ENCODE data around the gene STT3B. TPM values are rescaled to one million over a fixed set of nuclear protein-coding genes. Genes with fewer than 3 reads are reported as not detected.

STT3B gene
- total RNA-seq, 1 experiment from 2014 or later: 155 TPM

DNA sequence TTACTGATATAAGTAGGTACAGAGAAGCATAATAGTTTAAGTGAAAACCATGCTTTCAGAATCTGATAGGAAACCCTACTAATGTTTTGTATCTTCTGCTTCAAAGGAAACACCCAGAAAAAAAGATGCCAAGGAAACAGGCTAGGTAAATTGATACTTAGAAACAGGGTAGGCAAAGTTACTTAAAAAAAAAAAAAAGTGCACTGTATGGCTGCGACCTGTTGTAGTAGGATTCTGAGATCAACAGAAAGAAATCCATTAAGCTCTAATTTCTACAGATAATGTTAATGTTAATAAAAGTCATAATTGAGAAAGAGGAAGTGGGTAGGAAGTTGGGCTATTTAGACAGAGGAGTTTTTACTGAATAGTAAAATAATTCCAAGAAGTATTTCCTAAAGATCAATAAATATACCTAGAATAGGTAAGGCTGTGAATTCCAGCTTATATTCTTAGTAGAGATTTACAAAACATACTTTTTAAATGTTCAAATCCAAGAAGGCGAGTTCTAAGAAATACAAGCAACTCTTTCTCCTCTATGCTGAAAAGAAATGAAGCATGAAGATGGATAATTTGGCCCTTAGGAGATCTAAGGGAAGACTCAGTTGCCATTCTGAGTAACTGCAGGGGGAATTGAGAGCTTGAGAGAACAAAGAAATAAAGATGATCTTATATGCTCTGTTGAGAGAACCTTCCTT, 24.1 kb upstream of the STT3B start:
- no peak for DNase-seq
- no peaks in the 10 kb centered on the region for H4K20me1 ChIP-seq (ENCODE audit: insufficient read depth)
- no peaks in the 10 kb centered on the region for H3K9me2 ChIP-seq (ENCODE audit: insufficient read depth)
- H3K4me2 ChIP-seq: no peak overlapping the region
- no peaks in the 10 kb centered on the region for H3K79me2 ChIP-seq (ENCODE audit: low read depth)
- H3K4me1 ChIP-seq (replicated peaks; ENCODE audit: insufficient read depth): no peaks in the 10 kb centered on the region
- BruUV-seq (replicated peaks): no TSS peak
- H3K4me3 ChIP-seq: no peak overlapping the region
- no peaks in the 10 kb centered on the region for H3K27me3 ChIP-seq (ENCODE audit: insufficient read depth, low read depth)
- H2AFZ ChIP-seq: no peak overlapping the region
- intact Hi-C loops (cut with micrococcal nuclease; ENCODE audit: unreplicated experiment): no loop called here
- TF ChIP-seq, protein P1, sequence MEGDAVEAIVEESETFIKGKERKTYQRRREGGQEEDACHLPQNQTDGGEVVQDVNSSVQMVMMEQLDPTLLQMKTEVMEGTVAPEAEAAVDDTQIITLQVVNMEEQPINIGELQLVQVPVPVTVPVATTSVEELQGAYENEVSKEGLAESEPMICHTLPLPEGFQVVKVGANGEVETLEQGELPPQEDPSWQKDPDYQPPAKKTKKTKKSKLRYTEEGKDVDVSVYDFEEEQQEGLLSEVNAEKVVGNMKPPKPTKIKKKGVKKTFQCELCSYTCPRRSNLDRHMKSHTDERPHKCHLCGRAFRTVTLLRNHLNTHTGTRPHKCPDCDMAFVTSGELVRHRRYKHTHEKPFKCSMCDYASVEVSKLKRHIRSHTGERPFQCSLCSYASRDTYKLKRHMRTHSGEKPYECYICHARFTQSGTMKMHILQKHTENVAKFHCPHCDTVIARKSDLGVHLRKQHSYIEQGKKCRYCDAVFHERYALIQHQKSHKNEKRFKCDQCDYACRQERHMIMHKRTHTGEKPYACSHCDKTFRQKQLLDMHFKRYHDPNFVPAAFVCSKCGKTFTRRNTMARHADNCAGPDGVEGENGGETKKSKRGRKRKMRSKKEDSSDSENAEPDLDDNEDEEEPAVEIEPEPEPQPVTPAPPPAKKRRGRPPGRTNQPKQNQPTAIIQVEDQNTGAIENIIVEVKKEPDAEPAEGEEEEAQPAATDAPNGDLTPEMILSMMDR (conservative IDR thresholded peaks at IDR 0.05): no peak
- TF ChIP-seq EZH2 (IDR thresholded peaks at IDR 0.05; ENCODE audit: low read depth): no peak
- H3K9me3 ChIP-seq (ENCODE audit: insufficient read depth, low read depth): no peaks in the 10 kb centered on the region
- POLR2A ChIA-PET (ENCODE audit: unreplicated experiment): interaction anchor here (0.7 kb wide), 1 partner anchor 118 kb away, joined by 17 read pairs; no protein-coding TSS in a partner anchor
- H3F3A ChIP-seq (ENCODE audit: insufficient read depth, low read depth): no peaks in the 10 kb centered on the region
- CTCF ChIA-PET: no interaction called here
- no peak overlapping the region for H3K27ac ChIP-seq
- no peaks in the 10 kb centered on the region for H3K36me3 ChIP-seq (ENCODE audit: low read depth)

DNA sequence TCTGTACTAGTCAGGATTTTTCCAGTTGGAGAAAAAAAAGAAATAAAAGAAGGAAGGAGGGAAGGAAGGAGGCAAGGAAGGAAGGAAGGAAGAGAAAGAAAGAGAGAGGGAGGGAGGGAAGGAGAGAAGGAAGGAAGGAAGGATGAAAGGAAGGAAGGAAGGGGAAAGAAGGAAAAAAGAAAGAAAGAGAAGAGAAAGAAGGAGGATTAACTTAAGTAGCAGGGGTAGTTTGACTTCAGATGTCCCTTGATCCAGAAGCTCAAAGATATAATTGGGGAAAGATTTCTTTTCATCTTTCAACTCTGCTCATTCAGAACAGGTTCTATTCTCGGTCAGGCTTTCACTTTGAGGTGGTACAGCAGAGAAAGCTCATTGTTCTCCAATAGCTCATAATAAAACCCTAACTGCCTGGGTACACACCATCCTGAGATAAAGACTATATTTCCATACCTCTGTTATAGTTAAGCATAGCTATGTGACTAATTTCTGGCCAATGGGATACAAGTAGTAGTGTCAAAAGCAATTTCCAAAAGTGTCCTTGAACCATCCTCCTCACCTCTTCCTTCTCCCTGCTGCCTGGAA, 23.5 kb upstream of the STT3B start:
- Histone ChIP-seq H4K20me1 (ENCODE audit: insufficient read depth) (no peaks in the 10 kb centered on the region), H3K9me3 (ENCODE audit: insufficient read depth, low read depth) (no peaks in the 10 kb centered on the region), H3K36me3 (ENCODE audit: low read depth) (no peaks in the 10 kb centered on the region), H3K4me3 (no peak overlapping the region), H3F3A (ENCODE audit: insufficient read depth, low read depth) (no peaks in the 10 kb centered on the region), H3K27me3 (ENCODE audit: insufficient read depth, low read depth) (no peaks in the 10 kb centered on the region), H3K4me2 (no peak overlapping the region), H3K4me1 (replicated peaks; ENCODE audit: insufficient read depth) (no peaks in the 10 kb centered on the region), H3K27ac (no peak overlapping the region), H2AFZ (no peak overlapping the region), H3K79me2 (ENCODE audit: low read depth) (no peaks in the 10 kb centered on the region), H3K9me2 (ENCODE audit: insufficient read depth) (no peaks in the 10 kb centered on the region)
- CTCF ChIA-PET: no interaction called here
- POLR2A ChIA-PET (ENCODE audit: unreplicated experiment): interaction anchor here (0.6 to 0.7 kb wide), 2 partner anchors 118 to 586 kb away, joined by 4 to 17 read pairs; no protein-coding TSS in a partner anchor
- no TSS peak for BruUV-seq (replicated peaks)
- intact Hi-C loops (cut with micrococcal nuclease; ENCODE audit: unreplicated experiment): no loop called here
- TF ChIP-seq, protein P1 (conservative IDR thresholded peaks at IDR 0.05): no peak
- no peak for TF ChIP-seq EZH2 (IDR thresholded peaks at IDR 0.05; ENCODE audit: low read depth)
- DNase-seq: no peak

DNA sequence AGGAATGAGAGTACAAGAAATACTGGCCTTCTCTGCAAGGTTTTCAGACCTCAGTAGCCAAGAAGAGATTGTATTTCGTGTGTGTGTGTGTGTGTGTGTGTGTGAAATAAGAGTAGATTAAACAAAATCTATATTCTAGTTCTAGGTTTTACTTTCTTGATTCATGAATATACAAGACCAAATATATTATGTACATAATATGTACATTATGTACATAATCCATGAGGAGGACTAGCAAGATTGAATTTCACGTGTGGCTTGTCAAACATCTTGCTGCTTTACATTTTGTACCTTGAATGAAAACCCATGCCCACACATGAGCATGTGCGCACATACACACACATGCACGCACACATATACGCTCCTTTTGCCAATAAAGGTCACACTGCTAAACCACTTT, 18.2 kb upstream of the STT3B start:
- Histone ChIP-seq H3K9me2 (ENCODE audit: insufficient read depth) (no peaks in the 10 kb centered on the region), H3K79me2 (ENCODE audit: low read depth) (no peaks in the 10 kb centered on the region), H4K20me1 (ENCODE audit: insufficient read depth) (no peaks in the 10 kb centered on the region), H3K36me3 (ENCODE audit: low read depth) (no peaks in the 10 kb centered on the region), H3F3A (ENCODE audit: insufficient read depth, low read depth) (no peaks in the 10 kb centered on the region), H2AFZ (no peak overlapping the region), H3K4me3 (no peak overlapping the region), H3K9me3 (ENCODE audit: insufficient read depth, low read depth) (no peaks in the 10 kb centered on the region), H3K27me3 (ENCODE audit: insufficient read depth, low read depth) (no peaks in the 10 kb centered on the region), H3K4me2 (no peak overlapping the region), H3K27ac (no peak overlapping the region), H3K4me1 (replicated peaks; ENCODE audit: insufficient read depth) (no peaks in the 10 kb centered on the region)
- intact Hi-C loops (cut with micrococcal nuclease; ENCODE audit: unreplicated experiment): no loop called here
- DNase-seq: no peak
- POLR2A ChIA-PET (ENCODE audit: unreplicated experiment): no interaction called here
- TF ChIP-seq, protein P1 (conservative IDR thresholded peaks at IDR 0.05): no peak
- TF ChIP-seq EZH2 (IDR thresholded peaks at IDR 0.05; ENCODE audit: low read depth): no peak
- no TSS peak for BruUV-seq (replicated peaks)
- CTCF ChIA-PET: no interaction called here
